OCI-LY7 (cell line): ENCODE measurements around the gene YJEFN3. TPM values are rescaled to one million over a fixed set of nuclear protein-coding genes. Genes with fewer than 3 reads are reported as not detected.

Experiments used
- BruUV-seq: library from RNA; stranded (reverse); fragments of 400-500 nt; replicated peaks from 2 replicates; lab custom pipeline; 2021; lab: Mats Ljungman, UMichigan
- CTCF ChIA-PET: fragments of 300-600 bp; sonication (Branson Sonifier 250); formaldehyde crosslinking; loops from one replicate; lab custom pipeline; 2022; ENCODE audit warnings: antibody characterized with exemption; ENCODE audit not compliant: unreplicated experiment; lab: Charles Lee
- POLR2A ChIA-PET: fragments of 300-600 bp; sonication (Branson Sonifier 250); formaldehyde crosslinking; loops from one replicate; lab custom pipeline; 2022; ENCODE audit warnings: antibody characterized with exemption; lab: Charles Lee
- DNase-seq: peaks from one replicate; pipeline ENCODE4 v3.0.0-alpha.2; 2015; ENCODE audit warnings: low spot score
- H2AFZ ChIP-seq: fragments of 200-600 bp; sonication (generic), shearing (Covaris generic); 2 replicates; pipeline ENCODE4 v1.6.1; 2014; ENCODE audit warnings: mild to moderate bottlenecking, antibody characterized with exemption, low read length, moderate library complexity
- H3K27ac ChIP-seq: fragments of 200-600 bp; sonication (generic); 2 replicates; pipeline ENCODE4 v1.5.1; 2014; ENCODE audit warnings: mixed run types, low read depth, mild to moderate bottlenecking, moderate library complexity, low read length, inconsistent platforms; ENCODE audit not compliant: poor library complexity, severe bottlenecking
- H3K36me3 ChIP-seq: fragments of 200-600 bp; sonication (generic); 2 replicates; pipeline ENCODE4 v1.6.1; 2014; ENCODE audit warnings: mild to moderate bottlenecking, antibody characterized with exemption, low read length, moderate library complexity, mixed read lengths; ENCODE audit not compliant: insufficient read depth
- H3K4me1 ChIP-seq: fragments of 200-600 bp; sonication (generic); 2 replicates; pipeline ENCODE4 v1.5.1; 2014; ENCODE audit warnings: mild to moderate bottlenecking, low read length; ENCODE audit not compliant: insufficient read depth, poor library complexity, severe bottlenecking
- H3K4me2 ChIP-seq: fragments of 200-600 bp; sonication (generic); 2 replicates; pipeline ENCODE4 v1.6.1; 2014; ENCODE audit warnings: mild to moderate bottlenecking, low read length
- H3K4me3 ChIP-seq: fragments of 200-600 bp; sonication (generic); 2 replicates; pipeline ENCODE4 v1.5.1; 2014; ENCODE audit warnings: mild to moderate bottlenecking, low read depth, low read length; ENCODE audit not compliant: poor library complexity, severe bottlenecking
- H3K79me2 ChIP-seq: fragments of 200-600 bp; sonication (generic); 2 replicates; pipeline ENCODE4 v1.6.1; 2016; ENCODE audit warnings: low read depth, mild to moderate bottlenecking, low read length, moderate library complexity, mixed read lengths; ENCODE audit not compliant: insufficient read depth
- H3K9me2 ChIP-seq: fragments of 200-600 bp; sonication (generic); 2 replicates; pipeline ENCODE4 v1.6.1; 2016; ENCODE audit warnings: mild to moderate bottlenecking, low read length, mixed read lengths; ENCODE audit not compliant: insufficient read depth
- H3K9me3 ChIP-seq: fragments of 200-600 bp; sonication (generic); 2 replicates; pipeline ENCODE4 v1.6.1; 2014; ENCODE audit warnings: mild to moderate bottlenecking, mixed run types, low read length, mixed read lengths
- H4K20me1 ChIP-seq: fragments of 200-600 bp; sonication (generic); 2 replicates; pipeline ENCODE4 v1.6.1; 2014; ENCODE audit warnings: mild to moderate bottlenecking, antibody characterized with exemption, low read length, moderate library complexity, mixed read lengths; ENCODE audit not compliant: insufficient read depth
- CTCF ChIP-seq: fragments of 200-600 bp; sonication (generic); conservative IDR thresholded peaks from 2 replicates; pipeline ENCODE4 v1.5.1; 2014; ENCODE audit warnings: mild to moderate bottlenecking, antibody characterized with exemption, low read length, moderate library complexity, mixed read lengths
- EZH2phosphoT487 ChIP-seq: fragments of 200-600 bp; sonication (generic); IDR thresholded peaks from 2 replicates; pipeline ENCODE4 v1.6.1; 2018; ENCODE audit warnings: low read depth, borderline replicate concordance, mild to moderate bottlenecking, mixed run types, antibody characterized with exemption, low read length, moderate library complexity, mixed read lengths
- intact Hi-C: fragments of 100-400 bp; cut with micrococcal nuclease; formaldehyde crosslinking; loops from one replicate; pipeline ENCODE4 v1.10.0; 2022; ENCODE audit not compliant: unreplicated experiment
- total RNA-seq, 2 experiments: library from RNA; depleted of rRNA in 1 of 2; stranded (reverse); fragments of >200 nt in 1 of 2; shearing (Covaris generic) in 1 of 2; gene quantifications; 2 replicates each; pipeline ENCODE4 v1.2.3, GENCODE V29; 2014 to 2022

The YJEFN3 gene
- total RNA-seq, 2 experiments from 2014 or later, result 5.4 to 35.3 TPM

GRCh38 chr19:19530423-19530804 lies 1.7 kb downstream of the YJEFN3 start:
- Histone ChIP-seq H3K4me2 (no peak overlapping the region), H3K79me2 (peaks cover 4% of the 10 kb centered on the region; the same call in 1 of the 2 replicates), H2AFZ (no peak overlapping the region), H4K20me1 (no peaks in the 10 kb centered on the region), H3K27ac (no peak overlapping the region), H3K4me3 (no peak overlapping the region), H3K36me3 (peaks cover 51% of the 10 kb centered on the region), H3K4me1 (peaks cover 21% of the 10 kb centered on the region), H3K9me3 (no peaks in the 10 kb centered on the region), H3K9me2 (no peaks in the 10 kb centered on the region)
- intact Hi-C loops, result loop anchor here (10.0 kb wide), 1 partner anchor 214 kb away; no protein-coding TSS in a partner anchor
- CTCF ChIA-PET, result no interaction called here
- POLR2A ChIA-PET, result interaction anchor here (1.0 kb wide), 1 partner anchor 23 kb away, joined by 5 read pairs; no protein-coding TSS in a partner anchor
- no peak for DNase-seq
- BruUV-seq, result no TSS peak
- TF ChIP-seq CTCF, result no peak
- no peak for TF ChIP-seq EZH2phosphoT487

- intact Hi-C loops, result loop anchor here (10.0 kb wide), 1 partner anchor 214 kb away; no protein-coding TSS in a partner anchor
- H3K4me2 ChIP-seq, result no peak overlapping the region
- H2AFZ ChIP-seq, result no peak overlapping the region
- ChIA-PET CTCF (no interaction called here), POLR2A (interaction anchor here (0.7 to 0.8 kb wide), 2 partner anchors 42 to 421 kb away, joined by 3 to 5 read pairs; no protein-coding TSS in a partner anchor)
- peaks cover 17% of the 10 kb centered on the region for H3K4me1 ChIP-seq
- peaks cover 46% of the 10 kb centered on the region for H3K36me3 ChIP-seq
- H3K79me2 ChIP-seq, result no peaks in the 10 kb centered on the region
- H4K20me1 ChIP-seq, result no peaks in the 10 kb centered on the region
- H3K9me2 ChIP-seq, result no peaks in the 10 kb centered on the region
- TF ChIP-seq CTCF (no peak), EZH2phosphoT487 (no peak)
- H3K4me3 ChIP-seq, result no peak overlapping the region
- no peak overlapping the region for H3K27ac ChIP-seq
- no peaks in the 10 kb centered on the region for H3K9me3 ChIP-seq
- BruUV-seq, result no TSS peak
- DNase-seq, result no peak
Observed at GRCh38 chr19:19530889-19531288, 2.2 kb downstream of the YJEFN3 start.

GRCh38 chr19:19531951-19532805 lies 3.5 kb downstream of the YJEFN3 start:
- peaks cover 41% of the 10 kb centered on the region for H3K36me3 ChIP-seq
- H3K9me3 ChIP-seq, result no peaks in the 10 kb centered on the region
- no peaks in the 10 kb centered on the region for H3K79me2 ChIP-seq
- H3K4me2 ChIP-seq, result no peak overlapping the region
- no peak overlapping the region for H2AFZ ChIP-seq
- DNase-seq, result peak; percentile 76
- H3K4me3 ChIP-seq, result no peak overlapping the region
- peaks cover 4% of the 10 kb centered on the region for H3K4me1 ChIP-seq
- H4K20me1 ChIP-seq, result no peaks in the 10 kb centered on the region
- CTCF ChIA-PET, result interaction anchor here (0.6 kb wide), 1 partner anchor 32 kb away, joined by 3 read pairs; no protein-coding TSS in a partner anchor
- intact Hi-C loops, result loop anchor here (1.0 to 10.0 kb wide), 3 partner anchors 111 to 427 kb away; partner anchors contain the start of gene GMIP
- BruUV-seq, result TSS peak; percentile 33
- POLR2A ChIA-PET, result interaction anchor here (0.6 to 0.7 kb wide), 3 partner anchors 8 to 183 kb away, joined by 3 to 6 read pairs (median 5); no protein-coding TSS in a partner anchor
- no peak overlapping the region for H3K27ac ChIP-seq
- no peaks in the 10 kb centered on the region for H3K9me2 ChIP-seq
- TF ChIP-seq CTCF (peak; percentile 93), EZH2phosphoT487 (no peak)
